OCI-LY7 (cell line): ENCODE measurements around the gene CHD1L. TPM values are rescaled to one million over a fixed set of nuclear protein-coding genes. Genes with fewer than 3 reads are reported as not detected.

Source experiments
- BruUV-seq: library from RNA; stranded (reverse); fragments of 400-500 nt; replicated peaks from 2 replicates; lab custom pipeline; 2021; lab: Mats Ljungman, UMichigan
- CTCF ChIA-PET: fragments of 300-600 bp; sonication (Branson Sonifier 250); formaldehyde crosslinking; loops from one replicate; lab custom pipeline; 2022; ENCODE audit warnings: antibody characterized with exemption; ENCODE audit not compliant: unreplicated experiment; lab: Charles Lee
- POLR2A ChIA-PET: fragments of 300-600 bp; sonication (Branson Sonifier 250); formaldehyde crosslinking; loops from one replicate; lab custom pipeline; 2022; ENCODE audit warnings: antibody characterized with exemption; lab: Charles Lee
- DNase-seq: peaks from one replicate; pipeline ENCODE4 v3.0.0-alpha.2; 2015; ENCODE audit warnings: low spot score
- H2AFZ ChIP-seq: fragments of 200-600 bp; sonication (generic), shearing (Covaris generic); 2 replicates; pipeline ENCODE4 v1.6.1; 2014; ENCODE audit warnings: mild to moderate bottlenecking, antibody characterized with exemption, low read length, moderate library complexity
- H3K27ac ChIP-seq: fragments of 200-600 bp; sonication (generic); 2 replicates; pipeline ENCODE4 v1.5.1; 2014; ENCODE audit warnings: mixed run types, low read depth, mild to moderate bottlenecking, moderate library complexity, low read length, inconsistent platforms; ENCODE audit not compliant: poor library complexity, severe bottlenecking
- H3K36me3 ChIP-seq: fragments of 200-600 bp; sonication (generic); 2 replicates; pipeline ENCODE4 v1.6.1; 2014; ENCODE audit warnings: mild to moderate bottlenecking, antibody characterized with exemption, low read length, moderate library complexity, mixed read lengths; ENCODE audit not compliant: insufficient read depth
- H3K4me1 ChIP-seq: fragments of 200-600 bp; sonication (generic); 2 replicates; pipeline ENCODE4 v1.5.1; 2014; ENCODE audit warnings: mild to moderate bottlenecking, low read length; ENCODE audit not compliant: insufficient read depth, poor library complexity, severe bottlenecking
- H3K4me2 ChIP-seq: fragments of 200-600 bp; sonication (generic); 2 replicates; pipeline ENCODE4 v1.6.1; 2014; ENCODE audit warnings: mild to moderate bottlenecking, low read length
- H3K4me3 ChIP-seq: fragments of 200-600 bp; sonication (generic); 2 replicates; pipeline ENCODE4 v1.5.1; 2014; ENCODE audit warnings: mild to moderate bottlenecking, low read depth, low read length; ENCODE audit not compliant: poor library complexity, severe bottlenecking
- H3K79me2 ChIP-seq: fragments of 200-600 bp; sonication (generic); 2 replicates; pipeline ENCODE4 v1.6.1; 2016; ENCODE audit warnings: low read depth, mild to moderate bottlenecking, low read length, moderate library complexity, mixed read lengths; ENCODE audit not compliant: insufficient read depth
- H3K9me2 ChIP-seq: fragments of 200-600 bp; sonication (generic); 2 replicates; pipeline ENCODE4 v1.6.1; 2016; ENCODE audit warnings: mild to moderate bottlenecking, low read length, mixed read lengths; ENCODE audit not compliant: insufficient read depth
- H3K9me3 ChIP-seq: fragments of 200-600 bp; sonication (generic); 2 replicates; pipeline ENCODE4 v1.6.1; 2014; ENCODE audit warnings: mild to moderate bottlenecking, mixed run types, low read length, mixed read lengths
- H4K20me1 ChIP-seq: fragments of 200-600 bp; sonication (generic); 2 replicates; pipeline ENCODE4 v1.6.1; 2014; ENCODE audit warnings: mild to moderate bottlenecking, antibody characterized with exemption, low read length, moderate library complexity, mixed read lengths; ENCODE audit not compliant: insufficient read depth
- CTCF ChIP-seq: fragments of 200-600 bp; sonication (generic); conservative IDR thresholded peaks from 2 replicates; pipeline ENCODE4 v1.5.1; 2014; ENCODE audit warnings: mild to moderate bottlenecking, antibody characterized with exemption, low read length, moderate library complexity, mixed read lengths
- EZH2phosphoT487 ChIP-seq: fragments of 200-600 bp; sonication (generic); IDR thresholded peaks from 2 replicates; pipeline ENCODE4 v1.6.1; 2018; ENCODE audit warnings: low read depth, borderline replicate concordance, mild to moderate bottlenecking, mixed run types, antibody characterized with exemption, low read length, moderate library complexity, mixed read lengths
- intact Hi-C: fragments of 100-400 bp; cut with micrococcal nuclease; formaldehyde crosslinking; loops from one replicate; pipeline ENCODE4 v1.10.0; 2022; ENCODE audit not compliant: unreplicated experiment
- total RNA-seq, 2 experiments: library from RNA; depleted of rRNA in 1 of 2; stranded (reverse); fragments of >200 nt in 1 of 2; shearing (Covaris generic) in 1 of 2; gene quantifications; 2 replicates each; pipeline ENCODE4 v1.2.3, GENCODE V29; 2014 to 2022

The CHD1L gene
- total RNA-seq, 2 experiments from 2014 or later, result 42.2 to 52.5 TPM

- TF ChIP-seq CTCF (no peak), EZH2phosphoT487 (no peak)
- Histone ChIP-seq H3K79me2 (no peaks in the 10 kb centered on the region), H3K4me3 (no peak overlapping the region), H2AFZ (no peak overlapping the region), H3K36me3 (peaks cover 89% of the 10 kb centered on the region), H3K9me2 (no peaks in the 10 kb centered on the region), H3K9me3 (no peaks in the 10 kb centered on the region), H3K4me1 (no peaks in the 10 kb centered on the region), H3K27ac (no peak overlapping the region), H3K4me2 (no peak overlapping the region), H4K20me1 (no peaks in the 10 kb centered on the region)
- intact Hi-C loops, result loop anchor here (5.0 kb wide), 2 partner anchors 115 to 620 kb away; no protein-coding TSS in a partner anchor
- no TSS peak for BruUV-seq
- DNase-seq, result no peak
- ChIA-PET POLR2A (no interaction called here), CTCF (interaction anchor here (1.0 kb wide), 1 partner anchor 93 kb away, joined by 3 read pairs; no protein-coding TSS in a partner anchor)
Measured at GRCh38 chr1:147272042-147272441, 29.6 kb downstream of the CHD1L start.

DNA sequence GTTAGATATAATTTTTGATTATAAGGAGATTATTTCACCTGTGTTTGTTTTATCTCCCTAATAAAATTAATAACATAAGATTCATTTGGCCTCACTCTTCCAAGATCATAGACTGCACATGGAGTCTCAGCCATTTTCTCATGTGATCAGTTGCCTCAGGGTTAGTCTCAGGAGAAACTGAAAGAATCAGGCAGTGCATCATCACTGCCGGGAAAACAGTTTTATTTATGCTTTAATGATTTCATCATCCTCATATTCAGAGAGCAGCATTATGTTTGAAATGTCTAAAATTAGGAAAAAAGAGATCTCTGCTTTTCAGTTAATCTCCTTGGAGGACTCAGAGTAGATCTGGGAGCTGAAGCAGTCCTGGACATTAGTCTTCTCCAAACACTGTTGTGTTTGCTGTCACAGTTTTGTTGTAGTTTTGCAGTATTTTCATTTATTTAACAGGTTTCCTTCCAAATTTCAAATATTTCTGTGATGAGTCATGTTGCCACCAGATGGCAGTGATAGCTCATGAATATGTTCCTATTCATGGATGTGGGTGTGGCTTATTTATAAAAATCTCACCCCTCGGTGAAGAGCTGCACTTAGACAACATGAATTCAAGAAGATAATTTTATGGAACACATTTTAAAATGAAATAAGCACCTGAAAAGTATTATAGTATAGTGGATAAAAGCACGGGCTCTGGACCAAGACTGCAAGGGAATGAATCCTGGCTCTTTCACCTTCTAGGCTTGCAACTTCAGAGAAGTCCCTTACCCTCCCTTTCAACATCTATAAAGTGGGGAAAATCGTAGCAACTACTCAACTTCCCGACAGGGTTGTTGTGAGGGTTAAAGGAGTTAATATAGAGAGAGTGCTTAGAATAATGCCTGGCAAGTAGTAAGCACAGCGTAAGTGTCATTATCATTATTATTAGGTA lies 31.2 kb downstream of the CHD1L start:
- intact Hi-C loops, result loop anchor here (5.0 kb wide), 2 partner anchors 114 to 619 kb away; no protein-coding TSS in a partner anchor
- TF ChIP-seq EZH2phosphoT487 (no peak), CTCF (peak; percentile 90)
- BruUV-seq, result no TSS peak
- H3K27ac ChIP-seq, result no peak overlapping the region
- H4K20me1 ChIP-seq, result no peaks in the 10 kb centered on the region
- POLR2A ChIA-PET, result no interaction called here
- H2AFZ ChIP-seq, result no peak overlapping the region
- CTCF ChIA-PET, result no interaction called here
- no peak overlapping the region for H3K4me2 ChIP-seq
- H3K4me1 ChIP-seq, result no peaks in the 10 kb centered on the region
- no peaks in the 10 kb centered on the region for H3K9me2 ChIP-seq
- H3K36me3 ChIP-seq, result peaks cover 86% of the 10 kb centered on the region
- H3K4me3 ChIP-seq, result no peak overlapping the region
- no peaks in the 10 kb centered on the region for H3K79me2 ChIP-seq
- H3K9me3 ChIP-seq, result no peaks in the 10 kb centered on the region
- DNase-seq, result peak; percentile 69

DNA sequence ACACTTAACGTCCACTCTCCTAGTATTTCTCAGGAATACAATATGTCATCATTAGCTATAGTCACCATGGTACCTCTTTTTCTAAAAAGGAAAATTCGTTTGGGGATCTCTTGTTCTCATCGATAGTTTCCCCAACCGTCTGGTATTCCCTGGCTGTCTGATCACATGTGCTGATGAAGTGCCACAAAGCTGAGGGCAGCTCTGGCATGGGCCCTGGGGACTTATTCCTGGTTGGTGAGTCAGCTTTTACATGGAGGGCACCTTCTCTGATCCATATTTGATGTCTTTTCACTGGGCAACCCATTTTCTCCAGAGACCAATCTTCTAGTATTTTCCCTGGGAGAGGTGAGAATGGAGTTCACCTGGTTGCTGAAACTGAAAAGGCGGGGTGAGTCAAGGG lies 39.5 kb downstream of the CHD1L start:
- no peak overlapping the region for H3K27ac ChIP-seq

More for the DNA sequence above, 39.5 kb downstream of the CHD1L start:
- no peak overlapping the region for H2AFZ ChIP-seq
- H3K4me1 ChIP-seq, result no peaks in the 10 kb centered on the region
- no peaks in the 10 kb centered on the region for H4K20me1 ChIP-seq
- no peaks in the 10 kb centered on the region for H3K79me2 ChIP-seq
- no peaks in the 10 kb centered on the region for H3K9me2 ChIP-seq
- no TSS peak for BruUV-seq
- DNase-seq, result no peak
- ChIA-PET CTCF (no interaction called here), POLR2A (no interaction called here)
- no peak overlapping the region for H3K4me3 ChIP-seq
- intact Hi-C loops, result no loop called here
- no peaks in the 10 kb centered on the region for H3K9me3 ChIP-seq
- no peak for TF ChIP-seq CTCF
- no peak for TF ChIP-seq EZH2phosphoT487
- H3K36me3 ChIP-seq, result peaks cover 94% of the 10 kb centered on the region
- no peak overlapping the region for H3K4me2 ChIP-seq
